HS-5 (cell line): ENCODE data around the gene XPR1.
A peak's percentile ranks its signal among the peaks of the same experiment; 100 is the strongest.

Experiments
- DNase-seq: peaks from one replicate; pipeline ENCODE4 v3.0.0-alpha.2; 2012; ENCODE audit warnings: low read depth

The XPR1 gene

GRCh38 chr1:180615493-180616290, 16.1 kb upstream of the XPR1 start:
- no peak for DNase-seq

GRCh38 chr1:180616439-180616838, 15.4 kb upstream of the XPR1 start:
- DNase-seq = no peak

- DNase-seq = no peak
Observed at GRCh38 chr1:180617774-180618395, 13.9 kb upstream of the XPR1 start.

- DNase-seq = no peak
Observed at GRCh38 chr1:180620581-180620980, 11.2 kb upstream of the XPR1 start.

GRCh38 chr1:180622658-180623508, 8.9 kb upstream of the XPR1 start:
- no peak for DNase-seq

- no peak for DNase-seq
Observed at GRCh38 chr1:180623579-180624347, 8.1 kb upstream of the XPR1 start.

GRCh38 chr1:180626711-180627110, 5.1 kb upstream of the XPR1 start:
- DNase-seq = no peak

GRCh38 chr1:180627411-180627810, 4.4 kb upstream of the XPR1 start:
- DNase-seq = no peak

- no peak for DNase-seq
Observed at GRCh38 chr1:180628646-180629045, 3.2 kb upstream of the XPR1 start.

- no peak for DNase-seq
Observed at GRCh38 chr1:180630408-180631193, 1.2 kb upstream of the XPR1 start.

- DNase-seq = no peak
Observed at GRCh38 chr1:180631194-180631765, 542 bp upstream of the XPR1 start.

GRCh38 chr1:180632326-180633056, 669 bp downstream of the XPR1 start:
- no peak for DNase-seq

GRCh38 chr1:180633057-180634056, 1.5 kb downstream of the XPR1 start:
- peak; percentile 42 for DNase-seq

GRCh38 chr1:180636138-180636537, 4.3 kb downstream of the XPR1 start:
- DNase-seq = no peak

- DNase-seq = no peak
Observed at GRCh38 chr1:180639871-180640270, 8.0 kb downstream of the XPR1 start.

- no peak for DNase-seq
Observed at GRCh38 chr1:180640531-180640949, 8.7 kb downstream of the XPR1 start.

- no peak for DNase-seq
Observed at GRCh38 chr1:180641662-180642061, 9.8 kb downstream of the XPR1 start.

- no peak for DNase-seq
Observed at GRCh38 chr1:180642781-180643180, 11.0 kb downstream of the XPR1 start.

- no peak for DNase-seq
Observed at GRCh38 chr1:180643693-180644092, 11.9 kb downstream of the XPR1 start.
